ENCODE data around the gene PIGL.

GRCh38 chr17:16346721-16347271, 129.8 kb downstream of the PIGL start:
- TF ChIP-seq EZH2 (optimal IDR thresholded peaks at IDR 0.05; ENCODE audit: low read depth, low read length) (no peak), CTCF (IDR thresholded peaks at IDR 0.05; ENCODE audit: low read length) (no peak), EZH2phosphoT487 (IDR thresholded peaks at IDR 0.05; ENCODE audit: low read length) (no peak)

All from MM.1S (cell line).